ENCODE measurements around the gene TRPM3.

GRCh38 chr9:70947086-70947485 is 174.3 kb downstream of the TRPM3 start:
- no peak for TF ChIP-seq CTCF (conservative IDR thresholded peaks at IDR 0.05)
- no peak for TF ChIP-seq ZFX (IDR thresholded peaks at IDR 0.05)

All from C4-2B (cell line).